Smooth muscle cell (in vitro differentiated cells): ENCODE measurements around the gene EPHA7. TPM values are rescaled to one million over a fixed set of nuclear protein-coding genes. Genes with fewer than 3 reads are reported as not detected.

Source experiments
- DNase-seq: peaks from one replicate; lab custom pipeline; 2025; ENCODE audit not compliant: unreplicated experiment; lab: John Stamatoyannopoulos, UW
- H2AFZ ChIP-seq: fragments of 200-600 bp; sonication (generic); 2 replicates; pipeline ENCODE4 v1.6.0; 2016; ENCODE audit warnings: antibody characterized with exemption, low read depth, mild to moderate bottlenecking
- H3F3A ChIP-seq: fragments of 200-600 bp; sonication (generic); 2 replicates; pipeline ENCODE4 v1.6.0; 2017; ENCODE audit warnings: antibody characterized with exemption, low read depth
- H3K27ac ChIP-seq: fragments of 200-600 bp; sonication (generic); 2 replicates; pipeline ENCODE4 v1.5.1; 2016; ENCODE audit warnings: low read depth, mild to moderate bottlenecking
- H3K27me3 ChIP-seq: fragments of 200-600 bp; sonication (generic); 2 replicates; pipeline ENCODE4 v1.6.1; 2016; ENCODE audit warnings: low read depth, mild to moderate bottlenecking
- H3K36me3 ChIP-seq: fragments of 200-600 bp; sonication (generic); 2 replicates; pipeline ENCODE4 v1.5.1; 2016; ENCODE audit warnings: low read depth
- H3K4me1 ChIP-seq: fragments of 200-600 bp; sonication (generic); 2 replicates; pipeline ENCODE4 v1.5.1; 2016; ENCODE audit warnings: low read depth
- H3K4me2 ChIP-seq: fragments of 200-600 bp; sonication (generic); 2 replicates; pipeline ENCODE4 v1.6.0; 2016; ENCODE audit warnings: mild to moderate bottlenecking
- H3K4me3 ChIP-seq: fragments of 200-600 bp; sonication (generic); 2 replicates; pipeline ENCODE4 v1.5.1; 2016; ENCODE audit warnings: mild to moderate bottlenecking
- H3K79me2 ChIP-seq: fragments of 200-600 bp; sonication (generic); 2 replicates; pipeline ENCODE4 v1.6.0; 2016; ENCODE audit warnings: low read depth, mild to moderate bottlenecking
- H3K9ac ChIP-seq: fragments of 200-600 bp; sonication (generic); 2 replicates; pipeline ENCODE4 v1.6.0; 2016; ENCODE audit warnings: low read depth
- H3K9me3 ChIP-seq: fragments of 200-600 bp; sonication (generic); replicated peaks from 2 replicates; pipeline ENCODE4 v1.5.1; 2016; ENCODE audit warnings: low read depth
- H4K20me1 ChIP-seq: fragments of 200-600 bp; sonication (generic); 2 replicates; pipeline ENCODE4 v1.6.0; 2016; ENCODE audit warnings: low read depth
- WGBS: methylation state at CpG from one replicate; pipeline ENCODE4 v1.1.7; 2016; ENCODE audit warnings: low lambda C conversion rate; 5-methylcytosine and 5-hydroxymethylcytosine counted together
- polyA plus RNA-seq: library from polyadenylated mRNA; unstranded; fragments of >200 nt; fragmentation: Nextera tagmentation; extraction: Ambion mirVana; gene quantifications from 2 replicates; pipeline ENCODE4 v1.2.1, GENCODE V29; 2016
- total RNA-seq: library from RNA; depleted of rRNA; stranded (reverse); fragments of >200 nt; gene quantifications from 2 replicates; pipeline ENCODE4 v1.2.3, GENCODE V29; 2014
- TF ChIP-seq, protein P1 (sequence below): fragments of 200-600 bp; sonication (generic); IDR thresholded peaks from 2 replicates; pipeline ENCODE4 v1.5.1; 2017; ENCODE audit warnings: borderline replicate concordance, mild to moderate bottlenecking, antibody characterized with exemption; ENCODE audit not compliant: insufficient read depth, poor library complexity, severe bottlenecking

EPHA7 gene
- total and polyA plus RNA-seq, 2 experiments from 2014 or later, result 2.0 to 6.2 TPM

DNA sequence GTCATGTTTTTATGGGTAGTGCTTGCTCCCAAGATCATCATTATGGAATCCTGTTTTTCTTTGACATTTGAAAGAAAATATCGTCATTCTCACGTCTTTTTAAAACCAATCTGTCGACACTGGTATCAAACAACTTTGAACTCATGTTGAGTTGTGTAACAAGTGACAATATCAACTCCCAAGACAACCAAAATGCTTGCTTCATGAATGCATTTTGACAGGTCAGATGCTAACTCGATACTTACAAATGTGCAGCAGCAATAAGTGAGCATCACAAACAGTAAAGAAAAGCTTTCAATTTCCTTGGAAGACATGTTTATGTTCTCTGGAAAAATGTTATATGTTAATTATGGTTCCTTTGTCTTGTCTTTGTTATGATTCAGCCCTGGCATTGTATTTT, 125.9 kb downstream of the EPHA7 start:
- TF ChIP-seq, protein P1, sequence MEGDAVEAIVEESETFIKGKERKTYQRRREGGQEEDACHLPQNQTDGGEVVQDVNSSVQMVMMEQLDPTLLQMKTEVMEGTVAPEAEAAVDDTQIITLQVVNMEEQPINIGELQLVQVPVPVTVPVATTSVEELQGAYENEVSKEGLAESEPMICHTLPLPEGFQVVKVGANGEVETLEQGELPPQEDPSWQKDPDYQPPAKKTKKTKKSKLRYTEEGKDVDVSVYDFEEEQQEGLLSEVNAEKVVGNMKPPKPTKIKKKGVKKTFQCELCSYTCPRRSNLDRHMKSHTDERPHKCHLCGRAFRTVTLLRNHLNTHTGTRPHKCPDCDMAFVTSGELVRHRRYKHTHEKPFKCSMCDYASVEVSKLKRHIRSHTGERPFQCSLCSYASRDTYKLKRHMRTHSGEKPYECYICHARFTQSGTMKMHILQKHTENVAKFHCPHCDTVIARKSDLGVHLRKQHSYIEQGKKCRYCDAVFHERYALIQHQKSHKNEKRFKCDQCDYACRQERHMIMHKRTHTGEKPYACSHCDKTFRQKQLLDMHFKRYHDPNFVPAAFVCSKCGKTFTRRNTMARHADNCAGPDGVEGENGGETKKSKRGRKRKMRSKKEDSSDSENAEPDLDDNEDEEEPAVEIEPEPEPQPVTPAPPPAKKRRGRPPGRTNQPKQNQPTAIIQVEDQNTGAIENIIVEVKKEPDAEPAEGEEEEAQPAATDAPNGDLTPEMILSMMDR, result no peak
- no peaks in the 10 kb centered on the region for H3K36me3 ChIP-seq
- no peaks in the 10 kb centered on the region for H3F3A ChIP-seq
- WGBS, result 91% methylated on average over 4 of the region's 4 CpGs
- no peaks in the 10 kb centered on the region for H3K9me3 ChIP-seq
- DNase-seq, result no peak
- no peaks in the 10 kb centered on the region for H3K4me1 ChIP-seq
- H3K27ac ChIP-seq, result no peak overlapping the region
- no peak overlapping the region for H3K9ac ChIP-seq
- no peak overlapping the region for H3K4me2 ChIP-seq
- H3K27me3 ChIP-seq, result no peaks in the 10 kb centered on the region
- H4K20me1 ChIP-seq, result no peaks in the 10 kb centered on the region
- no peak overlapping the region for H3K4me3 ChIP-seq
- H2AFZ ChIP-seq, result no peak overlapping the region
- no peaks in the 10 kb centered on the region for H3K79me2 ChIP-seq

DNA sequence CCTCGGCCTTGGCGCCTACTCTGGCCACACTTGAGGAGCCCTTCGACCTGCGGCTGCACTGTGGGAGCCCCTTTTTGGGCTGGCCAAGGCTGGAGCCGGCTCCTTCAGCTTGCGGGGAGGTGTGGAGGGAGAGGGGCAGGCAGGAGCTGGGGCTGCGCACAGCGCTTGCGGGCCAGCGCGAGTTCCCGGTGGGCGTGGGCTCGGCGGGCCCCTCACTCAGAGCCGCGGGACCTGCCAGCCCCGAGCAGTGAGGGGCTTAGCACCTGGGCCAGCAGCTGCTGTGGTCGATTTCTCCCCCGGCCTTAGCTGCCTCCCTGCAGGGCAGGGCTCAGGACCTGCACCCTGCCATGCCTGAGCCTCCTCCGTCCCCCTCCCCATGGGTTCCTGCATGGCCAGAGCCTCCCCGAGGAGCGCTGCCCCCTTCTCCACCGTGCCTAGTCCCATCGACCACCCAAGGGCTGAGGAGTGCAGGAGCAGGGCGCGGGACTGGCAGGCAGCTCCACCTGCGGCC, 136.8 kb downstream of the EPHA7 start:
- H3K27ac ChIP-seq, result no peak overlapping the region
- 96% methylated on average over 14 of the region's 28 CpGs for WGBS
- TF ChIP-seq, protein P1, result no peak
- no peaks in the 10 kb centered on the region for H3K9me3 ChIP-seq
- no peaks in the 10 kb centered on the region for H3K79me2 ChIP-seq
- no peak overlapping the region for H2AFZ ChIP-seq
- no peaks in the 10 kb centered on the region for H4K20me1 ChIP-seq
- H3K4me3 ChIP-seq, result no peak overlapping the region
- no peak for DNase-seq
- H3K4me2 ChIP-seq, result no peak overlapping the region
- no peaks in the 10 kb centered on the region for H3F3A ChIP-seq
- no peaks in the 10 kb centered on the region for H3K36me3 ChIP-seq
- no peaks in the 10 kb centered on the region for H3K27me3 ChIP-seq
- no peaks in the 10 kb centered on the region for H3K4me1 ChIP-seq
- no peak overlapping the region for H3K9ac ChIP-seq

DNA sequence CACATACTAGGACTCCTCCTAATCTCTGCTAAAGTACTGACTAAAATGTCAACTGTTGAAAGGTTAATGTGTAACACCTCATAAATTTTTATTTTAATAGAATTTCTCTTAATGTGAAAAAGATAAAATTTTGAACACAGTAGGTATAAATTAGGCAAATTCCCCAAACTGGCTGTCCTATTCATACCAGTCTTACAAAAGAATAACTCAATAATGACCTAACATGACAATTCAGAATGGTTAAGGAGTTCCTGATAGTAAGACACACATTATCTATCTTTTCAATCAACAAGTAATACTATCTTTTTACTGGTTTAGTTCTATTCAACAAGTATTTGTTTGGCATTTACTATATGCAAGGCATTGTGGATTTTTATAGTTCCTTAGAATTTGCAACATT, 141.1 kb downstream of the EPHA7 start:
- Histone ChIP-seq H3K4me2 (no peak overlapping the region), H3K4me1 (no peaks in the 10 kb centered on the region), H3K79me2 (no peaks in the 10 kb centered on the region), H3F3A (no peaks in the 10 kb centered on the region), H3K9me3 (no peaks in the 10 kb centered on the region), H3K4me3 (no peak overlapping the region), H3K36me3 (no peaks in the 10 kb centered on the region), H3K27me3 (no peaks in the 10 kb centered on the region), H4K20me1 (no peaks in the 10 kb centered on the region), H2AFZ (no peak overlapping the region), H3K9ac (no peak overlapping the region), H3K27ac (no peak overlapping the region)
- DNase-seq, result no peak
- TF ChIP-seq, protein P1, result no peak

DNA sequence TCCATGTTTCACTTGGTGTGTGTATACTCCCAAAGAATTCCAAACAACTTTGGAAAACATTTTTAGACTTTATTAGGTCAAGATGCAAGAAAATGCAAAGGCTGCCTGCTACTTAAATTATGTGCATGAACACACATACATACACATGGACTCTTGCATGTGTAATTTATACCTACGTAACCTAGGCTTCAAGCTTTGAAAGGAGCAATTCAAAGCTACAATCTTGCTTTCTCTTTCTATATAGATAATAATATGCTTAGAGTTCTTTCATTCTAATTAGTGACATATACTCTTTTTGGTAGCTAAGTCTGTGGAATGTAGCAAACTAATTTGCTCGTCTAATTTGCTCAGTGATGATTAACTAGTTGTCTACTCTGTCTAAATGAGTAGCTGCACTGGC, 146.5 kb downstream of the EPHA7 start:
- Histone ChIP-seq H2AFZ (no peak overlapping the region), H3K9ac (no peak overlapping the region), H3F3A (no peaks in the 10 kb centered on the region), H3K4me3 (no peak overlapping the region), H3K79me2 (no peaks in the 10 kb centered on the region), H3K27ac (no peak overlapping the region), H3K9me3 (no peaks in the 10 kb centered on the region), H4K20me1 (no peaks in the 10 kb centered on the region), H3K27me3 (no peaks in the 10 kb centered on the region), H3K36me3 (no peaks in the 10 kb centered on the region), H3K4me1 (no peaks in the 10 kb centered on the region), H3K4me2 (no peak overlapping the region)
- WGBS, result 83% methylated on average over 2 of the region's 2 CpGs
- DNase-seq, result no peak
- TF ChIP-seq, protein P1, result no peak
